ENCODE measurements around the gene RICTOR. TPM values are rescaled to one million over a fixed set of nuclear protein-coding genes. Genes with fewer than 3 reads are reported as not detected.

Gene RICTOR
- total and polyA plus RNA-seq, 7 donors, result 2.5 to 50.1 (median 32.8) TPM

DNA sequence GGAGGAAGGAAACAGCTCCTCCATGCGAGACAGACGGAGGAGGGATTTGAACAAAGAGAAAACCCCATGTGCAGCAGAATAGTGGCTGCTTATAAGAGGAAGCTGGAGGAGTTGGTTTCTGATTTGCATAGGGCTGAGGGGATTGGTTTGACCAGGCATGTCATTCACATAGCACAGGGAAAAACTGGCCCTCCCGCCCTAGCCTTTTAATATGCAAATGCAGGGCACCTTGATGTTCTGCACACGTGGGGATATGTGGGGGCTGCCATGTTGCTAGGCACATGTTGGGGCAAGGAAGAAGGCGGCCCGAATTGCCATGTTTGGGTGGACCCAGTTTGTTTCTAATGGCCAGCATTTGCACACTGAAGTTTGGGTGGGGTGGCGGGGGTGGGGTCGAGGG, 186.2 kb downstream of the RICTOR start:
- Histone ChIP-seq H3K27ac (no peak overlapping the region), H3K27me3 (no peaks in the 10 kb centered on the region), H3K4me3 (no peak overlapping the region), H3K9me3 (no peaks in the 10 kb centered on the region), H3K4me1 (no peaks in the 10 kb centered on the region), H3K36me3 (peaks cover 5 to 58% (median 20%) of the 10 kb centered on the region in 4 donors)
- TF ChIP-seq, protein P1, sequence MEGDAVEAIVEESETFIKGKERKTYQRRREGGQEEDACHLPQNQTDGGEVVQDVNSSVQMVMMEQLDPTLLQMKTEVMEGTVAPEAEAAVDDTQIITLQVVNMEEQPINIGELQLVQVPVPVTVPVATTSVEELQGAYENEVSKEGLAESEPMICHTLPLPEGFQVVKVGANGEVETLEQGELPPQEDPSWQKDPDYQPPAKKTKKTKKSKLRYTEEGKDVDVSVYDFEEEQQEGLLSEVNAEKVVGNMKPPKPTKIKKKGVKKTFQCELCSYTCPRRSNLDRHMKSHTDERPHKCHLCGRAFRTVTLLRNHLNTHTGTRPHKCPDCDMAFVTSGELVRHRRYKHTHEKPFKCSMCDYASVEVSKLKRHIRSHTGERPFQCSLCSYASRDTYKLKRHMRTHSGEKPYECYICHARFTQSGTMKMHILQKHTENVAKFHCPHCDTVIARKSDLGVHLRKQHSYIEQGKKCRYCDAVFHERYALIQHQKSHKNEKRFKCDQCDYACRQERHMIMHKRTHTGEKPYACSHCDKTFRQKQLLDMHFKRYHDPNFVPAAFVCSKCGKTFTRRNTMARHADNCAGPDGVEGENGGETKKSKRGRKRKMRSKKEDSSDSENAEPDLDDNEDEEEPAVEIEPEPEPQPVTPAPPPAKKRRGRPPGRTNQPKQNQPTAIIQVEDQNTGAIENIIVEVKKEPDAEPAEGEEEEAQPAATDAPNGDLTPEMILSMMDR (IDR thresholded peaks at IDR 0.05), result no peak
- no peak for TF ChIP-seq EP300 (IDR thresholded peaks at IDR 0.05)
- TF ChIP-seq POLR2AphosphoS5 (IDR thresholded peaks at IDR 0.05), result no peak
- TF ChIP-seq POLR2A (IDR thresholded peaks at IDR 0.05), result no peak
- 58 to 59% methylated on average over 8 of the region's 8 CpGs for WGBS, 2 donors
- intact Hi-C loops (cut with DNase I), result no loop called here
- no peak for DNase-seq

Small RNA genes within 50 kb of the gene (small RNA-seq; reads per million reads assigned to genes)
- gene AIG1P1, result 0 reads per million in 3 donors

Other genes with a start within 250 kb of the RICTOR start
- 10 to 100 TPM; 18.5 to 65.3 (median 39.0) TPM for gene OSMR, start 228.4 kb downstream of the RICTOR start, total RNA-seq
- 10 to 100 TPM in 1 of 3 donors, 1 to 10 TPM in 1, under 1 TPM in 1; 0.60 to 12.4 (median 1.2) TPM for gene OSMR, start 228.4 kb downstream of the RICTOR start, polyA plus RNA-seq
- 10 to 100 TPM in 3 of 4 donors, 1 to 10 TPM in 1; 8.6 to 15.5 (median 12.4) TPM for gene FYB1, start 145.2 kb upstream of the RICTOR start, total RNA-seq
- 10 to 100 TPM in 1 of 3 donors, 1 to 10 TPM in 2; 2.8 to 18.2 (median 3.6) TPM for gene FYB1, start 145.2 kb upstream of the RICTOR start, polyA plus RNA-seq